Measurements from ENCODE around the gene HSP90AA1. TPM values are rescaled to one million over a fixed set of nuclear protein-coding genes. Genes with fewer than 3 reads are reported as not detected.
"Not testable (repeated sequence)": the region's sequence is repeated elsewhere in the genome, so short reads cannot be mapped to it uniquely, and the experiment has no call there.

Gene HSP90AA1
- total RNA-seq, 2 experiments from 2014 or later, result 1,107 to 1,148 TPM

DNA sequence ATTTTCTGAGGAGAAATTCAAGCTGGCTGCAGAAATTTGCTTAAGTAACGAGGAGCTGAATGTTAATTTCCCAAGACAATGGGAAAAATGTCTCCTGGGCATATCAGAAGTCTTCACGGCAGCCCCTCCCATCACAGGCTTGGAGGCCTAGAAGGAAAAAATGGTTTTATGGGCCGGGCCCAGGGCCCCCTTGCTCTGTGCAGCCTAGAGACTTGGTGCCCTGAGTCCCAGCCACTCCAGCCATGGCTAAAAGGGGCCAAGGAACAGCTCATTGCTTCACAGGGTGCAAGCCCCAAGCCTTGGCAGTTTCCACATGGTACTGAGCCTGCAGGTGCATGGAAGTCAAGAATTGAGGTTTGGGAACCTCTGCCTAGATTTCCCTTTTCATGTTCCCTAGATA lies 24.3 kb upstream of the HSP90AA1 start:
- ChIA-PET CTCF (interaction anchor here (1.5 kb wide), 1 partner anchor 15 kb away, joined by 3 read pairs; no protein-coding TSS in a partner anchor), POLR2A (no interaction called here)
- no peak for DNase-seq
- no peaks in the 10 kb centered on the region for H3K27me3 Mint-ChIP-seq
- peaks cover 11% of the 10 kb centered on the region for H3K9me3 Mint-ChIP-seq
- H3K27ac Mint-ChIP-seq, result no peak overlapping the region
- no peak overlapping the region for H3K4me3 Mint-ChIP-seq
- H3K4me1 Mint-ChIP-seq (ENCODE audit: low read depth), result no peaks in the 10 kb centered on the region
- H3K36me3 Mint-ChIP-seq, result no peaks in the 10 kb centered on the region
- intact Hi-C loops (cut with micrococcal nuclease), result no loop called here

DNA sequence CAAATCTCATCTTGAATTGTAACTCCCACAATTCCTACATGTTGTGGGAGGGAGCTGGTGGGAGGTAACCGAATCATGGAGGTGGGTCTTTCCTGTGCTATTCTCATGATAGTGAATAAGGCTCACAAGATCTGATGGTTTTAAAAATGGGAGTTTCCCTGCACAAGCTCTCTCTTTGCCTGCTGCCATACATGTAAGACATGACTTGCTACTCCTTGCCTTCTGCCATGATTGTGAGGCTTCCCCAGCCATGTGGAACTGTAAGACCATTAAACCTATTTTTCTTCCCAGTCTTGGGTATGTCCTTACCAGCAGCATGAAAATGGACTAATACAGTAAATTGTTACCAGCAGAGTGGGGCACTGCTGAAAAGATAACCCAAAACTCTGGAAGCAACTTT lies 22.5 kb upstream of the HSP90AA1 start:
- H3K36me3 Mint-ChIP-seq; H3K27ac Mint-ChIP-seq; H3K4me3 Mint-ChIP-seq; intact Hi-C loops (cut with micrococcal nuclease); POLR2A ChIA-PET; H3K4me1 Mint-ChIP-seq (ENCODE audit: low read depth); CTCF ChIA-PET; DNase-seq; H3K27me3 Mint-ChIP-seq: not testable (repeated sequence)
- peaks cover 11% of the 10 kb centered on the region for H3K9me3 Mint-ChIP-seq

DNA sequence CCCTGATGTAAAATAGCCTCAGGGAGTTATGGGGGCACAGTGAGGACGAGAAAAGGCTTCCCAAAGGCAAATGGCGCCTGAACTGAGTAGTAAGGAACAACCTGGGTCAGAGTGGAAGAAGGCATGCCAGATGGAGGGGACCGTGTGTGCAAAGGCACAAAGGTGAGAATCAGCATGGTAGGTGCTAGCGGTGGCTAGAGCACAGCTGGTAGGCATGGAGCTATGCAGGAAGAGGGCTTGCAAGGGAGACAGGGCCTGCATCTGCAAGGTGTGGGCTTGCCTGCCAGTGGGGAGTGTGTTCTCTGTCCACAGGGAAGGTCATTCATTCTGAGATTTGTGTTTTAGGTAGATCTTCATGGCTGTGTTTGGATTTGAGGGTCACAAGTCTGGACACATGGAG lies 18.5 kb upstream of the HSP90AA1 start:
- Mint-ChIP-seq H3K9me3 (peaks cover 4% of the 10 kb centered on the region), H3K36me3 (no peaks in the 10 kb centered on the region), H3K27ac (no peak overlapping the region), H3K27me3 (no peaks in the 10 kb centered on the region), H3K4me3 (no peak overlapping the region), H3K4me1 (ENCODE audit: low read depth) (no peaks in the 10 kb centered on the region)
- ChIA-PET CTCF (interaction anchor here (1.6 kb wide), 1 partner anchor 9 kb away, joined by 6 read pairs; no protein-coding TSS in a partner anchor), POLR2A (no interaction called here)
- intact Hi-C loops (cut with micrococcal nuclease), result no loop called here
- DNase-seq, result no peak

GRCh38 chr14:102103062-102103695 lies 16.3 kb upstream of the HSP90AA1 start:
- H3K36me3 Mint-ChIP-seq, result no peaks in the 10 kb centered on the region
- H3K9me3 Mint-ChIP-seq, result no peaks in the 10 kb centered on the region
- H3K27ac Mint-ChIP-seq, result no peak overlapping the region
- intact Hi-C loops (cut with micrococcal nuclease), result no loop called here
- H3K4me1 Mint-ChIP-seq (ENCODE audit: low read depth), result no peaks in the 10 kb centered on the region
- no peak overlapping the region for H3K4me3 Mint-ChIP-seq
- DNase-seq, result no peak
- ChIA-PET CTCF (interaction anchor here (1.7 kb wide), 1 partner anchor 142 kb away, joined by 4 read pairs; no protein-coding TSS in a partner anchor), POLR2A (no interaction called here)
- H3K27me3 Mint-ChIP-seq, result no peaks in the 10 kb centered on the region

DNA sequence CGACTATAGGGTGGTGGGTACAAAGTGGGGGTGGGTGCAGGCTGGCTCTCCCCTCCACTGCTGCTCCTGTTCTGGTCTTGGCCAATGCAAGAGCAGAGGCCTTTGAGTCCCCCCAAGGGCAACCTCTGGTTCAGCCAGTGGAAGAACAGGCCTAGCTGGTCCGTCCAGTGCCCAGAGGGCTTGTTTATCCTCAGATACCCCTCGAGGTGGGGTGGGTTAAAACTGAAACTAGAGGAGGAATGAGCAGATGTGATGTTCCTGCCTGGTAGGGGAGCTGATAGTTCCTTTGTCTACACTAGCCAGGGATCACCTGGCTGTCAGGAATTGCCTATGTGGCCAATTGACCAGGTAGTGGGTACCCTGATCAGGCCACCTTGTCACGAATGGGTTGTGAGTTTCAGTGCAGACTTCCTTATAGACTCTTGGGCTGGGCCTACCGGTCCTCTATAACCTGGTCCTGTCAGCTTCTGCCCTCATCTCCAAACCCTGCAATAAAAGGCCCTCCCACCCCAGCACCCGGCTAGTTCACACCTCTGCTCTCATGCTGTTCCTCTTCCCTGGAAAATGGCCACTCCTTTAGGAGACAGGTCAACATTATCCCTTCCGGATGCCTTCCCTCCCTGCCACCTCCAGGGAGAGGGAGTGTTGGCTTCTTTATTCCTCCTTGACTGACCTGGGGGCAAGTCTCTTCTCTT lies 10.7 kb upstream of the HSP90AA1 start:
- intact Hi-C loops (cut with micrococcal nuclease), result no loop called here
- Mint-ChIP-seq H3K36me3 (no peaks in the 10 kb centered on the region), H3K9me3 (no peaks in the 10 kb centered on the region), H3K27ac (no peak overlapping the region), H3K27me3 (no peaks in the 10 kb centered on the region), H3K4me1 (ENCODE audit: low read depth) (peaks cover 22% of the 10 kb centered on the region), H3K4me3 (no peak overlapping the region)
- no peak for DNase-seq
- ChIA-PET CTCF (interaction anchor here (1.0 to 3.1 kb wide), 15 partner anchors 9 to 366 kb away, joined by 3 to 40 read pairs (median 6); partner anchors contain the start of gene DYNC1H1), POLR2A (no interaction called here)

DNA sequence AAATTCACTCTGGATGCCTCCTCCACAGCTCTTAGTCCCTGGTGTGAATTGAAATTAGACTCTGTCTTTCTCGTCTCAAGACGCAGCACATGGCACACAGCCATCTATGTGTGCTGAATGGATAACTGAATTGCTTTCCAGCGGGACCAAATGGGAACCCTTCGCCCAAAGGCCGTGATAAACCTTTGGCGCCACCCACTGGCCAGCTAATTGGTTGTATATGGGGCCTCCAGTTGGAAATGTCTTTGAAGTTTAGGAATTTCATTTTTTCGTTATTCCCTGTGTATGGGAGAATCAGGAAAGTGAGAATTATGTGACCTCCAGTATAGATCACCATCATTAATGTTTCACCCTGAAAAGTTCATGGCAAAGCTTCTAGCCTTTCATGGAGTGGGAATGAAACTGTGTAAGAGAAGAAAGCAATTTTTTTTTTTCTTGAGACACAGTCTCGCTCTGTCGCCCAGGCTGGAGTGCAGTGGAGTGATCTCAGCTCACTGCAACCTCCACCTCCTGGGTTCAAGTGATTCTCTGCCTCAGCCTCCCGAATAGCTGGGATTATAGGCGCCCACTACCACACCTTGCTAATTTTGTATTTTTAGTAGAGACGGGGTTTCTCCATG lies 9.8 kb upstream of the HSP90AA1 start:
- DNase-seq, result peak; percentile 80
- Mint-ChIP-seq H3K27me3 (no peaks in the 10 kb centered on the region), H3K9me3 (no peaks in the 10 kb centered on the region), H3K4me1 (ENCODE audit: low read depth) (peaks cover 22% of the 10 kb centered on the region), H3K27ac (no peak overlapping the region), H3K4me3 (no peak overlapping the region), H3K36me3 (no peaks in the 10 kb centered on the region)
- CTCF ChIA-PET, result interaction anchor here (0.6 to 3.1 kb wide), 38 partner anchors 8 to 389 kb away, joined by 3 to 40 read pairs (median 4); partner anchors contain the start of gene DYNC1H1
- POLR2A ChIA-PET, result no interaction called here
- intact Hi-C loops (cut with micrococcal nuclease), result loop anchor here (1.0 kb wide), 3 partner anchors 8 to 135 kb away; no protein-coding TSS in a partner anchor

GRCh38 chr14:102095871-102096568 lies 9.2 kb upstream of the HSP90AA1 start:
- H3K4me3 Mint-ChIP-seq, result no peak overlapping the region
- intact Hi-C loops (cut with micrococcal nuclease), result loop anchor here (1.0 kb wide), 3 partner anchors 8 to 135 kb away; no protein-coding TSS in a partner anchor
- CTCF ChIA-PET, result interaction anchor here (0.6 to 3.1 kb wide), 38 partner anchors 8 to 389 kb away, joined by 3 to 40 read pairs (median 4); partner anchors contain the start of gene DYNC1H1
- H3K27me3 Mint-ChIP-seq, result no peaks in the 10 kb centered on the region
- no peak for DNase-seq
- peaks cover 22% of the 10 kb centered on the region for H3K4me1 Mint-ChIP-seq (ENCODE audit: low read depth)
- H3K9me3 Mint-ChIP-seq, result no peaks in the 10 kb centered on the region
- POLR2A ChIA-PET, result no interaction called here
- H3K36me3 Mint-ChIP-seq, result no peaks in the 10 kb centered on the region
- no peak overlapping the region for H3K27ac Mint-ChIP-seq

GRCh38 chr14:102095231-102095870 lies 8.5 kb upstream of the HSP90AA1 start:
- Mint-ChIP-seq H3K4me3 (no peak overlapping the region), H3K27ac (no peak overlapping the region), H3K4me1 (ENCODE audit: low read depth) (peaks cover 22% of the 10 kb centered on the region), H3K9me3 (no peaks in the 10 kb centered on the region), H3K27me3 (no peaks in the 10 kb centered on the region), H3K36me3 (no peaks in the 10 kb centered on the region)
- POLR2A ChIA-PET, result no interaction called here
- intact Hi-C loops (cut with micrococcal nuclease), result no loop called here
- DNase-seq, result peak; percentile 40
- CTCF ChIA-PET, result interaction anchor here (0.8 to 3.1 kb wide), 24 partner anchors 7 to 388 kb away, joined by 3 to 40 read pairs (median 4); partner anchors contain the start of gene DYNC1H1

DNA sequence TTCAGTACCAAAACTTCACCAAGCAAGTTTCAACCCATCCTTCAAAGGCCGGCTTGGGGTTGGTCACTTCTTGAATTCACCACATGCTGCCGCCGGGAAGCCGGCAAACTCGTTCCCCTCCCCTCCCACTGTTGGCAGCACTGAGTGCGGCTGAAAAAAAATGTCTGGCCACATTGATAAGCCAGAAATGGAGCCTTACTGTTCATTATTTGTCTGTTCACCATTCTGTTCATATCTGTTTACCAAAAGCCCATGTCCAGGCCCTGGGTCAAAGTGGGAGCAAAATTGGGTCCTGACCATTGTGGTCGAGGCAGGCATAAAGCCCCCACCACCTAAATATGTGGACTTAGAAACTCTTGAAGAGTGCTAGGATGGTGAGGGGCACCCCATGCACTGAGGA lies 7.3 kb upstream of the HSP90AA1 start:
- intact Hi-C loops (cut with micrococcal nuclease), result no loop called here
- H3K4me3 Mint-ChIP-seq, result no peak overlapping the region
- ChIA-PET POLR2A (no interaction called here), CTCF (no interaction called here)
- no peaks in the 10 kb centered on the region for H3K36me3 Mint-ChIP-seq
- H3K4me1 Mint-ChIP-seq (ENCODE audit: low read depth), result peaks cover 28% of the 10 kb centered on the region
- no peaks in the 10 kb centered on the region for H3K27me3 Mint-ChIP-seq
- no peaks in the 10 kb centered on the region for H3K9me3 Mint-ChIP-seq
- no peak for DNase-seq
- no peak overlapping the region for H3K27ac Mint-ChIP-seq

- H3K9me3 Mint-ChIP-seq, result no peaks in the 10 kb centered on the region
- no peak overlapping the region for H3K27ac Mint-ChIP-seq
- no peaks in the 10 kb centered on the region for H3K36me3 Mint-ChIP-seq
- no peak for DNase-seq
- H3K27me3 Mint-ChIP-seq, result no peaks in the 10 kb centered on the region
- POLR2A ChIA-PET, result no interaction called here
- peaks cover 36% of the 10 kb centered on the region for H3K4me1 Mint-ChIP-seq (ENCODE audit: low read depth)
- intact Hi-C loops (cut with micrococcal nuclease), result no loop called here
- CTCF ChIA-PET, result interaction anchor here (0.7 kb wide), 1 partner anchor 14 kb away, joined by 3 read pairs; no protein-coding TSS in a partner anchor
- no peak overlapping the region for H3K4me3 Mint-ChIP-seq
Observed at GRCh38 chr14:102092806-102093205, 6.0 kb upstream of the HSP90AA1 start.

GRCh38 chr14:102090713-102091112 lies 3.9 kb upstream of the HSP90AA1 start:
- H3K27ac Mint-ChIP-seq, result no peak overlapping the region
- POLR2A ChIA-PET, result interaction anchor here (0.6 kb wide), 1 partner anchor 14 kb away, joined by 3 read pairs; no protein-coding TSS in a partner anchor
- H3K4me1 Mint-ChIP-seq (ENCODE audit: low read depth), result peaks cover 25% of the 10 kb centered on the region
- H3K4me3 Mint-ChIP-seq, result no peak overlapping the region
- no peak for DNase-seq
- intact Hi-C loops (cut with micrococcal nuclease), result no loop called here
- no peaks in the 10 kb centered on the region for H3K9me3 Mint-ChIP-seq
- H3K27me3 Mint-ChIP-seq, result no peaks in the 10 kb centered on the region
- peaks cover 8% of the 10 kb centered on the region for H3K36me3 Mint-ChIP-seq
- CTCF ChIA-PET, result interaction anchor here (0.7 kb wide), 1 partner anchor 10 kb away, joined by 3 read pairs; no protein-coding TSS in a partner anchor

Data from activated CD4-positive, alpha-beta memory T cell treated with anti-CD3 and anti-CD28 coated beads for 36 hours (primary cell).